SIG-M5 (cell line): Measurements from ENCODE around the gene SRGN.
"Not testable (repeated sequence)": the region's sequence is repeated elsewhere in the genome, so short reads cannot be mapped to it uniquely, and the experiment has no call there.

ENCODE experiments used
- DNase-seq: peaks from one replicate; lab custom pipeline; 2025; lab: John Stamatoyannopoulos, UW

Gene SRGN

DNA sequence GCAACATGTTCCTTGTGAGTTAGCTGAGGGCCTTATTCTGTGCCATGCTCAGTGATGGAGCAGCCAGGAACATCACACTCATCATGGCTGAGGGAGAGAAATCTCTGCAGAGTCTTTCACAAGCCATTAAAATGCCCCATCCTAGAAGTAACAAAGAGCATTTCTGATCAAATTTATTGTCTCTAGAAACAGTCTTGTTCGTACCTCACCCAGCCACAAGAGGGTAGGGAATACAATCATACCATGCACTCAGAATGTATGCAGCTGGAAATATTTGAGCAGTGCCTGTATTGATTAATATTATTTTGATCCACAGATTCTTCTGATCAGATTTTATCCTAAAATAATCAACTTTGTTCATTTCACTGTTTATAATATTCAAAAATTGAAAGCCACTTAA lies 53.4 kb downstream of the SRGN start:
- DNase-seq = no peak

DNA sequence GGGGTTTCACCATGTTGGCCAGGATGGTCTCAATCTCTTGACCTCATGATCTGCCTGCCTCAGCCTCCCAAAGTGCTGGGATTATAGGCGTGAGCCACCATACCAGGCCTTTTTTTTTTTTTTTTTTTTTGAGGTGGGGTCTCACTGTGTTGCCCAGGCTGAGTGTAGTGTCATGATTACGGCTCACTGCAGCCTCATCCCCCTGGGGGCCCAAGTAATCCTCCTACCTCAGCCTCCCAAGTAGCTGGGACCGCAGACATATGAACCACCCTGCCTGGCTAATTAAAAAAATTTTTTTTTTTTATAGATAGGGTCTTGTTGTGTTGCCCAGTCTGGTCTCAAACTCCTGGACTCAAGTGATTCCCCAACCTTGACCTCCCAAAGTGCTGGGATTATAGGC lies 54.2 kb downstream of the SRGN start:
- DNase-seq = not testable (repeated sequence)

DNA sequence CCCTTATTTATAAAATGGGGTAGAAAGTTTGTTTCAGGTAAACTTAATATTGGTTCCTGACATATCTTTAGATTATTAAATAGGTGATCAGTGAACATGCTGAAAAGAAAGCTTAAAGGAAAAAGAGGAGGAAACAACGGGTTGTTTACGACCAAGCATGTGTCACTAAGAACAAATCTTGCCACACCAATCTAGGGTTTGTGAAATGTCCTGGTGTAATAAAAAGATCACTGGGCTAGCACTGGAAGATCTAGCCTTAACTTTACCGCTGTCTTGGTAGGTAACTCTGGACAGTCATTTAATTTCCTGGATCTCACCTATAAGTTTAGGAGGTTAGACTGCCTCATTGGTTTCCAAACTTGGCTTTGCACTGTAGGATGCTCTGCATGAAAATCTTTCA lies 55.1 kb downstream of the SRGN start:
- DNase-seq = no peak

DNA sequence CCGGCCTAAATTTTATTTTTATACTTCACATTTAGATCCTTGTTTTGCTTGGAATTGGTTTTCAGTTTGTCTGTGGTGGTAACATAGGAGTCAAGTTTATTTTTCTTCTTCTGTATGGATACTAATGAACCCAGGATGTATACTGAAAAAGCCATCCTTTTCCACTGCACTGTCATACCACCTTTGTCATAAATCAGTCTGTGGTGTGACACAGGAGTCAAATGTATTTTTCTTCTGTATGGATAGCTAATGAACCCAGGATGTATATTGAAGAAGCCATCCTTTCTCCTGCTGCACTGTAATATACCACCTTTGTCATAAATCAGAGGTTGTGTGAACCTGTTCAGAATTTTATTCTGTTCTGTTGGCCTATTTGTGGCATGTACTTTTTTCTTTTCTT lies 57.4 kb downstream of the SRGN start:
- DNase-seq = no peak

DNA sequence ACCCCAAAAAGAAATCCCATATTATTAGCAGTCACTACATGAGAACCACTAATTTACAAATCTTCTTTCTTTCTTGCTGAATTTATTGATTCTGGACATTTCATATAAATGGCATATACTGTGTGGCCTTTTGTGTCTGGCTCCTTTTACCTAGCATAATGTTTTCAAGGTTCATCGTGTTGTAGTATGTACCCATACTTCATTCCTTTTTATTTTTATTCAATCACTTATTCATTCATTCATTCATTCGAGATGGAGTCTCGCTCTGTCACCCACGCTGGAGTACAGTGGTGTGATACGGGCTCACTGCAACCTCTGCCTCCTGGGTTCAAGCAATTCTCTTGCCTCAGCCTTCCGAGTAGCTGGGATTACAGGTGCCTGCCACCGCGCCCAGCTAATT lies 58.0 kb downstream of the SRGN start:
- DNase-seq = no peak

DNA sequence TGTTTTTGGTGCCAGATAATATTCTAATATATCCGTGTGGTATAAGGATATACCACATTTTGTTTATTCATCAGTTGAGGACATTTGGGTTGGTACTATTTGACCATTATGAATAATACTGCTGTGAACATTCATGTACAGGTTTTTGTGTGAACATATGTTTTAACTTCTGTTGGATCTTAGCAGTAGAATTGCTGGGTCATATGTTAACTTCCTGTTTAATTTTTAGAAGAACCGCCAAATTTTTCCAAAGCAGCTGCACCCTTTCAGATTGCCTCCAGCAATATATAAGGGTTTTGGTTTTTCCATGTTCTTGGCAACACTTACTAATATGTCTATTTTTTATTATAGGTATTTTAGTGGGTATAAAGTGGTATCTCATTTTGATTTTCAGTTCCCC lies 58.9 kb downstream of the SRGN start:
- DNase-seq = no peak

DNA sequence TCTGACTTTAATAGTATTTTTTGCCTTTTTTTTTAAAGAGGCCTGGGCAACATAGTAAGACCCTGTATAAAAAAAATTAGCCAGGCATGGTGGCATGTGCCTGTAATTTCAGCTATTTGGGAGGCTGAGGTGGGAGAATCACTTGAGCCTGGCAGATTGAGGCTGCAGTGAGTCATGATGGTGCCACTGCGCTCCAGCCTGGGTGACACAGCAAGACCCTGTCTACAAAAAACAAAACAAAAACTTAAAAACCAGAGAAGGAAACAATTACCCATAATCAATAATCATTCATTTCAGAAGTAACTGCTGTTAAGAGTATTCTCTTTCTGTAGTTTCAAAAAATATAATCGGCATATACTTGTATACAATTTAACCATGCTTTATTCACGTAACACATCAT lies 64.1 kb downstream of the SRGN start:
- no peak for DNase-seq

DNA sequence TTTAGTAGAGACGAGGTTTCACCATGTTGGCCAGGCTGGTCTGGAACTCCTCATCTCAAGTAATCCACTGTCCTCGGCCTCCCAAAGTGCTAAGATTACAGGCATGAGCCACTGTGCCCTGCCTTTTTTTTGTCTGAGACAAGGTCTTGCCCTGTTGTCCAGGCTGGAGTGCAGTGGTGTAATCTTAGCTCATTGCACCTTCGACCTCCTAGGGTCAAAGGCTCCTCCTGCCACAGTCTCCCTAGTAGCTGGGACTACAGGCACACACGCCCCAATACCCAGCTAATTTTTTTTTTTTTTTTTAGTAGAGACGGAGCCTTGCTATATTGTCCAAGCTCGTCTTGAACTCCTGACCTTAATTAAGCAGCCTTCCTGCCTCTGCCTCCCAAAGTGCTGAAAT lies 65.3 kb downstream of the SRGN start:
- DNase-seq = no peak
